Measurements from ENCODE around the gene TBC1D22B.
"Not testable (repeated sequence)": the region's sequence is repeated elsewhere in the genome, so short reads cannot be mapped to it uniquely, and the experiment has no call there.

GRCh38 chr6:37307484-37307883 is 49.9 kb downstream of the TBC1D22B start:
- TF ChIP-seq POLR2A (IDR thresholded peaks at IDR 0.05; ENCODE audit: low read length); GATA1 (IDR thresholded peaks at IDR 0.05; ENCODE audit: low read depth, low read length): not testable (repeated sequence)
